GM21723 (cell line): ENCODE results near the gene GNA15.

Experiments
- ATAC-seq: cut with Tn5 transposase; IDR thresholded peaks from one replicate; pipeline ENCODE4 v1.9.1; 2021; ENCODE audit warnings: mild to moderate bottlenecking, moderate library complexity; ENCODE audit not compliant: unreplicated experiment

Gene GNA15

GRCh38 chr19:3203805-3204645 lies 68.2 kb downstream of the GNA15 start:
- ATAC-seq = no peak

DNA sequence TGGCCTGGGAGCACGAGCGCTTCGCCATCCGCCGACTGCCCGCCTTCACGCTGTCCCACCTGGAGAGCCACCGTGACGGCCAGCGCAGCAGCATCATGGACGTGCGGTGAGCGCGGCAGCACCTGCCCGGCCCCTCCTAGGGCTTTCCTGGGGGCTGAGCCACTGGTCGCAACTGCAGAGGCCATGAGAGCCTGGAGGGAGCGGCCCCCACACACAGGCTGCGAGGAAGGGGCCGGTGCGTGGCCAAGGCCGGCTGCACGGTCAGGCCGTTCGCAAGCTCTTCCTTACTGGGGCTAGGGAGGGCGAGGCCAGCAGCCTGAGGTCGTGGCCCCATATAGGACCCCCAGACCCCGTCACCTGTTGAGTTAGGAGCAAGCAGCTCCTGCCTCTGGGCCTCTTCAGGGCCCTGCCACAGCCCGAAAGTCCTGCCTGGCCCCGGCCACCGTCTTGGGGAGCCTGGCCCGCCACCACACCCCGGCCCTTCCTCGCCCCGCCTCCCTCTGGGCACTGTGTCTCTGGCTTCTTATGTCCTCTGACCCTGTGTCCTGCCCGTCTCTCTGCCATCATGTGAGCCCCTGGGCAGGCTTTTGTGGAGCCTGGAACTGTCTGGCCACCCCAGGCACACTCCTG lies 68.9 kb downstream of the GNA15 start:
- ATAC-seq = no peak

GRCh38 chr19:3206216-3206953 lies 70.6 kb downstream of the GNA15 start:
- ATAC-seq = no peak

DNA sequence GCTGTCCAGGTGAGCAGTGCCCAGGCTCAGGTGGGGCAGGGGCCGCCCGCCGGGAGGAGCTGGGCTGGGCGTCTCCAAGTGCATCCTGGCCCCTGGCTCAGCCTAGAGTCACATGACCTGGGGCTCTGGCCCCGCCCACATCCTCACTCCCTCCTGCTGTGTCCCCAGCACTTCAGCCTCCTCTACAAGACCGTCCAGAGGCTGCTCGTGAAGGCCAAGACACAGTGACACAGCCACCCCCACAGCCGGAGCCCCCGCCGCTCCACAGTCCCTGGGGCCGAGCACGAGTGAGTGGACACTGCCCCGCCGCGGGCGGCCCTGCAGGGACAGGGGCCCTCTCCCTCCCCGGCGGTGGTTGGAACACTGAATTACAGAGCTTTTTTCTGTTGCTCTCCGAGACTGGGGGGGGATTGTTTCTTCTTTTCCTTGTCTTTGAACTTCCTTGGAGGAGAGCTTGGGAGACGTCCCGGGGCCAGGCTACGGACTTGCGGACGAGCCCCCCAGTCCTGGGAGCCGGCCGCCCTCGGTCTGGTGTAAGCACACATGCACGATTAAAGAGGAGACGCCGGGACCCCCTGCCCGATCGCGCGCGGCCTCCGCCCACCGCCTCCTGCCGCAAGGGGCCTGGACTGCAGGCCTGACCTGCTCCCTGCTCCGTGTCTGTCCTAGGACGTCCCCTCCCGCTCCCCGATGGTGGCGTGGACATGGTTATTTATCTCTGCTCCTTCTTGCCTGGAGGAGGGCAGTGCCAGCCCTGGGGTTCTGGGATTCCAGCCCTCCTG lies 71.8 kb downstream of the GNA15 start:
- no peak for ATAC-seq

DNA sequence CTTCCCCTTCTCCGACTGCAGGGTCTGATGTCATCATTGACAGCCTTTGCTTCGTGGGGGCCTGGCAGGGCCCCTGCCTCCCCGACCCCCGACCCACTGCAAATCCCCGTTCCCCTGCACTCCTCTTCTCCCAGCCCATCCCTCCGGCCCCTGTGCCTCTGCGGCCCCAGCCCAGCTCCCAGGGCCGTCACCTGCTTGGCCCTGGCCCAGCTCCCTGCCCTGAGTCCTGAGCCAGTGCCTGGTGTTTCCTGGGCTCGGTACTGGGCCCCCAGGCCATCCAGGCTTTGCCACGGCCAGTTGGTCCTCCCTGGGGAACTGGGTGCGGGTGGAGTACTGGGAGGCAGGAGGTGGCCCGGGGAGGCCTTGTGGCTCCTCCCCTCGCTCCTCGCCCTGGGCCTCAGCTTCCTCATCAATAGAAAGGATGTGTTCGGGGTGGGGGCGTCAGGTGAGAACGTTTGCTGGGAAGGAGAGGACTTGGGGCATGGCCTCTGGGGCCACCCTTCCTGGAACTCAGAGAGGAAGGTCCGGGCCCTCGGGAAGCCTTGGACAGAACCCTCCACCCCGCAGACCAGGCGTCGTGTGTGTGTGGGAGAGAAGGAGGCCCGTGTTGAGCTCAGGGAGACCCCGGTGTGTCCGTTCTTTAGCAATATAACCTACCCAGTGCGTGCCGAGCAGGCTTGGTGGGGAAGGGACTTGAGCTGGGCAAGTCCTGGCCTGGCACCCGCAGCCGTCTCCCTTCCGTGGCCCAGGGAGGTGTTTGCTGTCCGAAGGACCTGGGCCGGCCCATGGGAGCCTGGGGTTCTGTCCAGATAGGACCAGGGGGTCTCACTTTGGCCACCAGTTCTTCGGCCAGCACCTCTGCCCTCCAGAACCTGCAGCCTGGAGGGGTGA lies 72.7 kb downstream of the GNA15 start:
- no peak for ATAC-seq

- no peak for ATAC-seq
These were observed 74.6 kb downstream of the GNA15 start for GRCh38 chr19:3210347-3211017.

DNA sequence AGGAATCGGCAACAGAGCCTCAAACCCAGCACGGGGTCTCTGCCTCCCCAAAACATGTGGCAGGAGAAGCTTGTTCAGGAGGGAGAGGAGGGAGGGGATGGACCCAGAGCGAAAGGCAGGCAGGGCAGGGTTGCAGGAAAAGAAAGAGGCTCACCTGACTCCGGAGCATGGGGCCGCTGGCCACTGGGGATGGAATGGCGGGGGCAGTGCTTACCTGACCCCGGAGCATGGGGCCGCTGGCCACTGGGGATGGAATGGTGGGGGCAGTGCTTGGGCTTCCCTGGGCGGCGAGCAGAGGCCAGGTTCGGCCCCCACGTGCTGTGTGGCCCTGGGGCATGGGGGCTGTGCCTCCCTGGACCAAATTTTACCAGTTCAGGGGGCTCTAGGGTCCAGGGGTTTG lies 75.4 kb downstream of the GNA15 start:
- no peak for ATAC-seq

- no peak for ATAC-seq
These were observed 77.3 kb downstream of the GNA15 start for GRCh38 chr19:3213159-3213558.
